Aorta (tissue), 5 donors: ENCODE results near the gene MIOX. TPM values are rescaled to one million over a fixed set of nuclear protein-coding genes. Genes with fewer than 3 reads are reported as not detected.
A peak's percentile ranks its signal among the peaks of the same experiment; 100 is the strongest.

Experiments
- ATAC-seq: fragments of 200-7000 bp; cut with Tn5 transposase; one replicate; pipeline ENCODE4 v1.9.1; 2022; ENCODE audit warnings: moderate library complexity; ENCODE audit not compliant: low FRiP score
- DNase-seq, 2 donors: peaks; one replicate each; pipeline ENCODE4 v3.0.0-alpha.2; 2020
- H3K27ac ChIP-seq, 2 donors: one replicate each; pipeline ENCODE4 v1.5.1; 2013; ENCODE audit warnings: low read length in 2 of 2, mild to moderate bottlenecking in 2 of 2, moderate library complexity in 2 of 2, control low read depth in 1 of 2, inconsistent platforms in 1 of 2, low read depth in 1 of 2
- H3K27me3 ChIP-seq, 2 donors: one replicate each; pipeline ENCODE4 v1.6.1; 2013; ENCODE audit warnings: control low read depth in 1 of 2, low read length in 1 of 2, mild to moderate bottlenecking in 1 of 2, moderate library complexity in 1 of 2; ENCODE audit not compliant: insufficient read depth in 2 of 2, control insufficient read depth in 1 of 2
- H3K36me3 ChIP-seq, 2 donors: one replicate each; pipeline ENCODE4 v1.6.1; 2013; ENCODE audit warnings: control low read depth in 1 of 2, low read length in 1 of 2, mild to moderate bottlenecking in 1 of 2; ENCODE audit not compliant: insufficient read depth in 2 of 2, control insufficient read depth in 1 of 2
- H3K4me1 ChIP-seq, 2 donors: one replicate each; pipeline ENCODE4 v1.6.1; 2013; ENCODE audit warnings: low read length in 2 of 2, control low read depth in 1 of 2, mild to moderate bottlenecking in 1 of 2, moderate library complexity in 1 of 2; ENCODE audit not compliant: insufficient read depth in 2 of 2, control insufficient read depth in 1 of 2
- H3K4me3 ChIP-seq, 2 donors: one replicate each; pipeline ENCODE4 v1.5.1; 2013; ENCODE audit warnings: low read length in 2 of 2, control low read depth in 1 of 2, mild to moderate bottlenecking in 1 of 2
- H3K9me3 ChIP-seq: one replicate; pipeline ENCODE4 v1.6.1; 2013; ENCODE audit warnings: mild to moderate bottlenecking, low read length; ENCODE audit not compliant: control insufficient read depth
- WGBS, 2 donors: extraction: QIAGEN DNeasy Blood & Tissue Kit; methylation state at CpG; one replicate each; pipeline ENCODE4 v1.1.7; 2013; 5-methylcytosine and 5-hydroxymethylcytosine counted together
- intact Hi-C, 2 donors: fragments of 100-400 bp; cut with DNase I; formaldehyde crosslinking; loops; one replicate each; pipeline versions ENCODE4 v1.14.2 to v1.15.0; 2022
- polyA plus RNA-seq, 2 donors: library from polyadenylated mRNA; stranded (reverse); fragments of 200-250 nt; gene quantifications; one replicate each; pipeline ENCODE4 v1.2.3, GENCODE V29; 2013
- total RNA-seq, 2 donors: library from RNA; stranded (reverse); fragmentation: NEBNext Ultra II Directional; extraction: Animal tissue kit (Norgen Biotek cat#: 25700); gene quantifications; one replicate each; pipeline ENCODE4 v1.2.1, GENCODE V29; 2021
- donor health status: healthy with polysubstance abuse.
- donor health status: Bipolar disorder and iron deficiency.
- donor health status: DM: no; HTN: no; CAD: no.
- donor health status: DM: no; HTN: no; CAD: no.
- donor health status: DM: yes; HTN: yes; CAD: no.

Gene MIOX
- total and polyA plus RNA-seq, 4 donors: not detected

- H3K9me3 ChIP-seq: no peaks in the 10 kb centered on the region
- H3K4me3 ChIP-seq: no peak overlapping the region
- no peak overlapping the region for H3K27ac ChIP-seq
- no peak for DNase-seq
- H3K36me3 ChIP-seq: no peaks in the 10 kb centered on the region
- 8 to 25% methylated on average over 13 of the region's 13 CpGs for WGBS, 2 donors
- peak; percentile 59 for ATAC-seq
- H3K4me1 ChIP-seq: no peaks in the 10 kb centered on the region
- intact Hi-C loops: no loop called here
- no peaks in the 10 kb centered on the region for H3K27me3 ChIP-seq
Measured at GRCh38 chr22:50498322-50498890, 11.7 kb downstream of the MIOX start.

GRCh38 chr22:50500452-50500851, 13.8 kb downstream of the MIOX start:
- no peaks in the 10 kb centered on the region for H3K9me3 ChIP-seq
- no peak for DNase-seq
- no peaks in the 10 kb centered on the region for H3K4me1 ChIP-seq
- WGBS, 2 donors: 91 to 94% methylated on average over 12 of the region's 12 CpGs
- no peaks in the 10 kb centered on the region for H3K27me3 ChIP-seq
- intact Hi-C loops: loop anchor here in 1 of 2 donors (10.0 kb wide), 1 partner anchor 256 kb away; the partner anchor contains the start of gene TUBGCP6
- H3K4me3 ChIP-seq: no peak overlapping the region
- H3K36me3 ChIP-seq: peaks cover 0 to 1% of the 10 kb centered on the region in 2 donors
- no peak overlapping the region for H3K27ac ChIP-seq
- ATAC-seq: no peak

GRCh38 chr22:50502096-50502495, 15.4 kb downstream of the MIOX start:
- intact Hi-C loops: loop anchor here in 1 of 2 donors (10.0 kb wide), 1 partner anchor 257 kb away; the partner anchor contains the start of gene TUBGCP6
- ATAC-seq (no peak), DNase-seq (no peak)
- Histone ChIP-seq H3K4me1 (no peaks in the 10 kb centered on the region), H3K9me3 (no peaks in the 10 kb centered on the region), H3K27me3 (no peaks in the 10 kb centered on the region), H3K27ac (no peak overlapping the region), H3K4me3 (no peak overlapping the region), H3K36me3 (peaks cover 0 to 1% of the 10 kb centered on the region in 2 donors)
- WGBS, 2 donors: 80% methylated on average over 6 of the region's 6 CpGs

- 81 to 82% methylated on average over 23 to 24 of the region's 24 CpGs for WGBS, 2 donors
- no peak for DNase-seq
- Histone ChIP-seq H3K9me3 (no peaks in the 10 kb centered on the region), H3K27ac (no peak overlapping the region), H3K36me3 (peaks cover 0 to 1% of the 10 kb centered on the region in 2 donors), H3K4me3 (no peak overlapping the region), H3K4me1 (no peaks in the 10 kb centered on the region), H3K27me3 (no peaks in the 10 kb centered on the region)
- no peak for ATAC-seq
- intact Hi-C loops: loop anchor here in 1 of 2 donors (10.0 kb wide), 1 partner anchor 258 kb away; the partner anchor contains the start of gene TUBGCP6
Measured at GRCh38 chr22:50502628-50503474, 16.2 kb downstream of the MIOX start.

- intact Hi-C loops: loop anchor here in 1 of 2 donors (10.0 kb wide), 1 partner anchor 259 kb away; the partner anchor contains the start of gene TUBGCP6
- DNase-seq (no peak), ATAC-seq (no peak)
- WGBS, 2 donors: 86 to 88% methylated on average over 14 to 25 of the region's 26 CpGs
- H3K4me1 ChIP-seq: no peaks in the 10 kb centered on the region
- H3K4me3 ChIP-seq: no peak overlapping the region
- H3K27ac ChIP-seq: no peak overlapping the region
- H3K9me3 ChIP-seq: no peaks in the 10 kb centered on the region
- H3K27me3 ChIP-seq: no peaks in the 10 kb centered on the region
- peaks cover 0 to 1% of the 10 kb centered on the region in 2 donors for H3K36me3 ChIP-seq
Measured at GRCh38 chr22:50503475-50504145, 17.0 kb downstream of the MIOX start.

- H3K36me3 ChIP-seq: peaks cover 0 to 1% of the 10 kb centered on the region in 2 donors
- no peak overlapping the region for H3K4me3 ChIP-seq
- 91 to 93% methylated on average over 44 of the region's 44 CpGs for WGBS, 2 donors
- DNase-seq: peak in 1 of 2 donors; percentile 75
- H3K9me3 ChIP-seq: no peaks in the 10 kb centered on the region
- intact Hi-C loops: loop anchor here in 1 of 2 donors (5.0 to 10.0 kb wide), 2 partner anchors 58 to 260 kb away; partner anchors contain the start of genes SYCE3 and TUBGCP6
- no peaks in the 10 kb centered on the region for H3K4me1 ChIP-seq
- H3K27ac ChIP-seq: no peak overlapping the region
- ATAC-seq: no peak
- no peaks in the 10 kb centered on the region for H3K27me3 ChIP-seq
Measured at GRCh38 chr22:50504369-50505211, 17.9 kb downstream of the MIOX start.

GRCh38 chr22:50505276-50505775, 18.7 kb downstream of the MIOX start:
- H3K36me3 ChIP-seq: peaks cover 0 to 1% of the 10 kb centered on the region in 2 donors
- WGBS, 2 donors: 88 to 92% methylated on average over 13 to 14 of the region's 14 CpGs
- H3K9me3 ChIP-seq: no peaks in the 10 kb centered on the region
- intact Hi-C loops: loop anchor here in 1 of 2 donors (5.0 to 10.0 kb wide), 2 partner anchors 57 to 261 kb away; partner anchors contain the start of genes SYCE3 and TUBGCP6
- no peaks in the 10 kb centered on the region for H3K27me3 ChIP-seq
- no peak overlapping the region for H3K27ac ChIP-seq
- no peak for DNase-seq
- H3K4me1 ChIP-seq: no peaks in the 10 kb centered on the region
- H3K4me3 ChIP-seq: no peak overlapping the region
- ATAC-seq: no peak
